Measurements from ENCODE around the gene MLLT10. TPM values are rescaled to one million over a fixed set of nuclear protein-coding genes. Genes with fewer than 3 reads are reported as not detected.

MLLT10 gene
- total RNA-seq, 1 experiment from 2014 or later, result 72.3 TPM

DNA sequence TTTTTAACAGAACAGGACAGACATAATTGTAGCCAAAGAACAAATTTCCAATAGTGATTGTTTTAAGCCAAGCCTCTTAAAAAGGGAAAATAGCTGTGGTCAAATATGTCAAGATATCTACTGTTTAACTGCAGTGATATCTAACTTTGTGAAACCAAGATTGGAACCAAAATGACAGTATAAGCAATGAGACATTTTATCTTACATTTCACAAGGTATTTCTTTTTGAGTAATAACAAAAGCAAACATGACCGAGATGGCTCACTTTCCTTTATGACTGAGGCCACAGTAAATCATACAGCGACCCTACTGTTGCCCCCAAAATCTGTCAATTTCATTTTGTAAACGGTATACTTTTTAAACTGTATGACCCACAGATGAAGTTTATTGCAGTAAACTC is 215.8 kb downstream of the MLLT10 start:
- Histone ChIP-seq H3K4ac (ENCODE audit: low read depth, low read length) (no peak overlapping the region), H3K14ac (ENCODE audit: insufficient read depth, low read length) (peak overlapping the region; percentile 69; the same call in 1 of the 2 replicates), H2BK15ac (ENCODE audit: low read depth, low read length) (no peak overlapping the region), H3K4me1 (ENCODE audit: insufficient read depth, low read length) (peaks cover 15% of the 10 kb centered on the region; the same call in 1 of the 2 replicates), H4K91ac (ENCODE audit: insufficient read length, low read depth, low read length) (peak overlapping the region; percentile 91), H3K9me3 (ENCODE audit: control insufficient read depth, low read depth, low read length) (no peaks in the 10 kb centered on the region), H3K18ac (ENCODE audit: insufficient read length, low read depth, low read length) (no peak overlapping the region), H2BK5ac (ENCODE audit: insufficient read length, low read length) (no peak overlapping the region), H3K27me3 (ENCODE audit: insufficient read depth, low read length) (no peaks in the 10 kb centered on the region), H3K27ac (ENCODE audit: insufficient read length, low read depth, low read length) (no peak overlapping the region), H3K4me2 (ENCODE audit: insufficient read depth, insufficient read length, low read length) (no peak overlapping the region), H3K23ac (ENCODE audit: insufficient read length, low read depth, low read length) (no peak overlapping the region), H2AK5ac (ENCODE audit: insufficient read length, low read length) (no peak overlapping the region), H4K8ac (replicated peaks; ENCODE audit: insufficient read length, low read depth, low read length) (no peak overlapping the region), H3K9ac (ENCODE audit: extremely low read depth, insufficient read length, low read length) (no peak overlapping the region), H4K5ac (ENCODE audit: insufficient read length, low read depth, low read length) (no peak overlapping the region), H3K79me1 (ENCODE audit: insufficient read depth, low read depth, low read length, poor library complexity, severe bottlenecking) (no peaks in the 10 kb centered on the region), H3T11ph (ENCODE audit: low read length) (no peak overlapping the region), H4K20me1 (ENCODE audit: control insufficient read depth, insufficient read depth, insufficient read length) (no peaks in the 10 kb centered on the region), H2BK20ac (ENCODE audit: low read depth, low read length, poor library complexity, severe bottlenecking) (no peak overlapping the region), H2AFZ (ENCODE audit: low read length) (no peak overlapping the region), H2BK12ac (ENCODE audit: insufficient read length, low read depth, low read length) (no peak overlapping the region), H3K23me2 (ENCODE audit: insufficient read length, low read depth, low read length, poor library complexity, severe bottlenecking) (no peaks in the 10 kb centered on the region), H3K79me2 (ENCODE audit: insufficient read depth, low read length) (no peaks in the 10 kb centered on the region), H3K56ac (ENCODE audit: insufficient read length, low read depth, low read length) (no peak overlapping the region), H2BK120ac (ENCODE audit: low read depth, low read length, poor library complexity, severe bottlenecking) (no peak overlapping the region)
- H3K9me3 Mint-ChIP-seq, result no peaks in the 10 kb centered on the region
- DNase-seq, result no peak
- peak overlapping the region in 2 of 3 experiments; percentile 51 to 76; a peak in 2 of 7 replicates for H3K27ac Mint-ChIP-seq
- H3K4me1 Mint-ChIP-seq, result peaks cover 65 to 73% of the 10 kb centered on the region in 2 experiments
- no CpG with 5 or more reads among the region's 3 CpGs for WGBS (ENCODE audit: extremely low coverage, insufficient read length, low lambda C conversion rate)
- TF ChIP-seq, protein P1, sequence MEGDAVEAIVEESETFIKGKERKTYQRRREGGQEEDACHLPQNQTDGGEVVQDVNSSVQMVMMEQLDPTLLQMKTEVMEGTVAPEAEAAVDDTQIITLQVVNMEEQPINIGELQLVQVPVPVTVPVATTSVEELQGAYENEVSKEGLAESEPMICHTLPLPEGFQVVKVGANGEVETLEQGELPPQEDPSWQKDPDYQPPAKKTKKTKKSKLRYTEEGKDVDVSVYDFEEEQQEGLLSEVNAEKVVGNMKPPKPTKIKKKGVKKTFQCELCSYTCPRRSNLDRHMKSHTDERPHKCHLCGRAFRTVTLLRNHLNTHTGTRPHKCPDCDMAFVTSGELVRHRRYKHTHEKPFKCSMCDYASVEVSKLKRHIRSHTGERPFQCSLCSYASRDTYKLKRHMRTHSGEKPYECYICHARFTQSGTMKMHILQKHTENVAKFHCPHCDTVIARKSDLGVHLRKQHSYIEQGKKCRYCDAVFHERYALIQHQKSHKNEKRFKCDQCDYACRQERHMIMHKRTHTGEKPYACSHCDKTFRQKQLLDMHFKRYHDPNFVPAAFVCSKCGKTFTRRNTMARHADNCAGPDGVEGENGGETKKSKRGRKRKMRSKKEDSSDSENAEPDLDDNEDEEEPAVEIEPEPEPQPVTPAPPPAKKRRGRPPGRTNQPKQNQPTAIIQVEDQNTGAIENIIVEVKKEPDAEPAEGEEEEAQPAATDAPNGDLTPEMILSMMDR (conservative IDR thresholded peaks at IDR 0.05), result no peak
- peaks cover 6 to 20% (median 17%) of the 10 kb centered on the region in 3 experiments for H3K36me3 Mint-ChIP-seq (ENCODE audit: insufficient read depth in 1 of 3, low read depth in 3 of 3)
- no peaks in the 10 kb centered on the region; the same call in 1 of the 2 replicates for H3K27me3 Mint-ChIP-seq (ENCODE audit: low read depth)
- H3K4me3 Mint-ChIP-seq, result no peak overlapping the region
